HepG2 (cell line): ENCODE measurements around the gene RAET1E. TPM values are rescaled to one million over a fixed set of nuclear protein-coding genes. Genes with fewer than 3 reads are reported as not detected.
A peak's percentile ranks its signal among the peaks of the same experiment; 100 is the strongest.

Experiments
- ARHGAP35 ChIP-seq: sonication (generic); formaldehyde crosslinking; IDR thresholded peaks from 2 replicates; pipeline ENCODE4 v1.9.0; 2022; ENCODE audit warnings: mild to moderate bottlenecking, inconsistent platforms, moderate library complexity, missing genetic modification reagents, borderline replicate concordance
- DZIP1 ChIP-seq: sonication (generic); formaldehyde crosslinking; IDR thresholded peaks from 2 replicates; pipeline ENCODE4 v1.5.0; 2020; ENCODE audit warnings: mild to moderate bottlenecking, missing genetic modification reagents
- GATA4 ChIP-seq: sonication (generic); IDR thresholded peaks from 2 replicates; pipeline ENCODE4 v1.6.1; 2016; ENCODE audit warnings: antibody characterized with exemption, low read depth, borderline replicate concordance
- HNF1B ChIP-seq: sonication (generic); formaldehyde crosslinking; IDR thresholded peaks from 2 replicates; pipeline ENCODE4 v1.5.1; 2020; ENCODE audit warnings: mild to moderate bottlenecking, moderate library complexity, missing genetic modification reagents
- HNF4G ChIP-seq, 2 experiments: sonication (generic) in 1 of 2; formaldehyde crosslinking in 1 of 2; IDR thresholded peaks; 2 replicates each; pipeline versions ENCODE4 v1.4.0 to v1.6.1; 2011 to 2020; ENCODE audit warnings: borderline replicate concordance in 2 of 2, low read depth in 2 of 2, mild to moderate bottlenecking in 2 of 2, low read length in 1 of 2, missing genetic modification reagents in 1 of 2, moderate library complexity in 1 of 2
- NAIF1 ChIP-seq: sonication (generic); formaldehyde crosslinking; IDR thresholded peaks from 2 replicates; pipeline ENCODE4 v1.5.0; 2020; ENCODE audit warnings: mild to moderate bottlenecking, missing genetic modification reagents, borderline replicate concordance
- PBX3 ChIP-seq: sonication (generic); formaldehyde crosslinking; IDR thresholded peaks from 2 replicates; pipeline ENCODE4 v1.8.1; 2023; ENCODE audit warnings: missing genetic modification reagents, inconsistent platforms, borderline replicate concordance
- STAG1 ChIP-seq: sonication (generic); formaldehyde crosslinking; IDR thresholded peaks from 2 replicates; pipeline ENCODE4 v1.4.0; 2020; ENCODE audit warnings: missing genetic modification reagents
- ZBED4 ChIP-seq: sonication (generic); formaldehyde crosslinking; IDR thresholded peaks from 2 replicates; pipeline ENCODE4 v1.4.0; 2020; ENCODE audit warnings: missing genetic modification reagents, borderline replicate concordance
- ZBTB20 ChIP-seq: sonication (generic); formaldehyde crosslinking; IDR thresholded peaks from 2 replicates; pipeline ENCODE4 v1.8.1; 2023; ENCODE audit warnings: missing genetic modification reagents, low read depth, mild to moderate bottlenecking, borderline replicate concordance
- ZNF446 ChIP-seq: sonication (generic); formaldehyde crosslinking; IDR thresholded peaks from 2 replicates; pipeline ENCODE4 v1.5.0; 2020; ENCODE audit warnings: mild to moderate bottlenecking, missing genetic modification reagents
- ZNF747 ChIP-seq: sonication (generic); formaldehyde crosslinking; IDR thresholded peaks from 2 replicates; pipeline ENCODE4 v1.8.1; 2023; ENCODE audit warnings: missing genetic modification reagents, mild to moderate bottlenecking, borderline replicate concordance
- ZNF850 ChIP-seq: sonication (generic); formaldehyde crosslinking; conservative IDR thresholded peaks from 2 replicates; pipeline ENCODE4 v1.9.0; 2021; ENCODE audit warnings: mild to moderate bottlenecking, missing genetic modification reagents
- ZSCAN31 ChIP-seq: sonication (generic); formaldehyde crosslinking; IDR thresholded peaks from 2 replicates; pipeline ENCODE4 v1.5.0; 2020; ENCODE audit warnings: low read depth, mild to moderate bottlenecking, missing genetic modification reagents
- polyA plus RNA-seq, 8 experiments: library from polyadenylated mRNA; depleted of rRNA in 3 of 8; stranded (reverse) in 7 of 8; unstranded in 1 of 8; fragments of >200 nt; fragmentation: Illumina TruSeq in 4 of 8; extraction: Trizol in 4 of 8; gene quantifications; 2 replicates each; pipeline versions ENCODE4 v1.2.1 to v1.2.3, GENCODE V29; 2011 to 2016; ENCODE audit warnings: low read depth in 4 of 8, missing spikeins in 1 of 8, mixed read lengths in 1 of 8; ENCODE audit not compliant: insufficient read depth in 1 of 8
- total RNA-seq, 5 experiments: library from RNA; depleted of rRNA; stranded (reverse); fragments of >200 nt; fragmentation: Illumina TruSeq; extraction: Trizol; gene quantifications; 2 replicates each; pipeline ENCODE4 v1.2.3, GENCODE V29; 2016; ENCODE audit warnings: low read depth in 1 of 5
- TF ChIP-seq, protein P1 (sequence below): sonication (generic); formaldehyde crosslinking; IDR thresholded peaks from 2 replicates; pipeline ENCODE4 v1.8.0; 2022; ENCODE audit warnings: mild to moderate bottlenecking, missing genetic modification reagents

RAET1E gene
- total and polyA plus RNA-seq, 2 of the 13 experiments (the other 11 are each of a cell fraction or from before 2014, with no cell fraction given) = not detected

DNA sequence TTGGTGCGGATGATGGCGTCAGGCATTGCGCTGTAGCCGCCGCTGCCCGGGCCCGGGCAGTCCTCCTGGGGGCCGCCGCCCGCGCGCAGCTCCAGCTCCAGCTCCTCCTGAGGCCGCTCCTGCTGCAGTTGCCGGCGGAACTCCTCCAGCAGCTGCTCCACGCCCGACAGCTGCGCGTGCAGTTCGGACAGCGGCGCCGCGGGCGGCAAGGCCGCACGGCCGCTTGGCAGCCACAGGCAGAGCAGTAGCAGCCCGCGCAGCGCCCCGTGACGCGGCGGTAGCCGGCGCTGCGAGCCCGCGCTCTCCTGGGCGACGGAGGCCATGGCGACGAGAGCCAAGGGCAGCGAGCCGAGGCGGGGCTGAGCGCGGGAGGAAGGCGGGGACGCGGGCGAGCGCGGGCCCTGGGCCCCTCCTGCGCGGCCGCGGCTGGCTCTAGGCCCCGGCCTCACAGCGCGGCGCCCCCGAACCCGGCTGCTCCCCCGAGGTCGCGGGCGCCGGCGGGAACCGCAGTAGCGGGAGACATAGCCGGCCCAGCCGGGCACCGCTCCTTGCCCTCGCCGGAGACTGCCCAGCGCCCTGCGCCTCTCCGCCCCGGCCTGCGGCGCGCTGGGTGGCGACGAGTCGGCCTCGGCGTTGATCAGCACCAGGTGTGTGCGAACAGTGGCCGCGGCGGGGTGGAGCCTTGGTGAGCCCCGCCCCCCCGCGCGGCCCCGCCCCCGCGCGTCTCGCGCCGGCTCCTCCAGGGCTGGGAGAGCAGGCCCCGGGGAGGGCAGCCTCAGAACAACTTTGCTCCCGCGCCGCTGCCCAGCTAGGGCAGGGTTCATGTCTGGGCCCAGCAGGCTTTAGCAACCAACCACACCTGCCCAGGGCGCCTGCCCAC is 34.0 kb downstream of the RAET1E start, which contains the start of gene LRP11 (continued):
- TF ChIP-seq HNF4G (IDR thresholded peaks at IDR 0.05; ENCODE audit: borderline replicate concordance, low read depth, low read length) = no peak
- peak; percentile 45; the same call in 1 of the 2 replicates for TF ChIP-seq HNF4G (CRISPR knock-in tag; IDR thresholded peaks at IDR 0.05; ENCODE audit: borderline replicate concordance, low read depth)
- TF ChIP-seq ZBED4 = 0 out of 2 replicates have a peak, but pooled peaks have one; percentile 53
- TF ChIP-seq STAG1 = no peak; the same call in 1 of the 2 replicates
- peak; percentile 59; the same call in 1 of the 2 replicates for TF ChIP-seq ARHGAP35
- 0 out of 2 replicates have a peak, but pooled peaks have one; percentile 3 for TF ChIP-seq ZBTB20
- no peak; the same call in 1 of the 2 replicates for TF ChIP-seq PBX3 (CRISPR knock-in tag)
- peak; percentile 90 for TF ChIP-seq ZNF446 (CRISPR knock-in tag)
- no peak for TF ChIP-seq GATA4
- no peak for TF ChIP-seq ZNF850 (CRISPR knock-in tag)
- no peak for TF ChIP-seq NAIF1
- peak; percentile 17; the same call in 1 of the 2 replicates for TF ChIP-seq DZIP1 (CRISPR knock-in tag)
- peak; percentile 79 for TF ChIP-seq HNF1B (CRISPR knock-in tag)
- TF ChIP-seq, protein P1, sequence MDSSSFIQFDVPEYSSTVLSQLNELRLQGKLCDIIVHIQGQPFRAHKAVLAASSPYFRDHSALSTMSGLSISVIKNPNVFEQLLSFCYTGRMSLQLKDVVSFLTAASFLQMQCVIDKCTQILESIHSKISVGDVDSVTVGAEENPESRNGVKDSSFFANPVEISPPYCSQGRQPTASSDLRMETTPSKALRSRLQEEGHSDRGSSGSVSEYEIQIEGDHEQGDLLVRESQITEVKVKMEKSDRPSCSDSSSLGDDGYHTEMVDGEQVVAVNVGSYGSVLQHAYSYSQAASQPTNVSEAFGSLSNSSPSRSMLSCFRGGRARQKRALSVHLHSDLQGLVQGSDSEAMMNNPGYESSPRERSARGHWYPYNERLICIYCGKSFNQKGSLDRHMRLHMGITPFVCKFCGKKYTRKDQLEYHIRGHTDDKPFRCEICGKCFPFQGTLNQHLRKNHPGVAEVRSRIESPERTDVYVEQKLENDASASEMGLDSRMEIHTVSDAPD = no peak; the same call in 1 of the 2 replicates
- TF ChIP-seq ZNF747 = no peak
- TF ChIP-seq ZSCAN31 (CRISPR knock-in tag) = peak; percentile 78; the same call in 1 of the 2 replicates
